Stimulated activated CD4-positive, alpha-beta T cell treated with anti-CD3 and anti-CD28 coated beads, Interleukin-12 subunit alpha, Interleukin-12 subunit beta, amount 100 ng/mL, for 48 hours (primary cell): ENCODE measurements around the gene NKG7.

ENCODE experiments used
- DNase-seq, 3 donors: peaks; one replicate each; pipeline ENCODE4 v3.0.0-alpha.2; 2020; ENCODE audit warnings: low read depth in 2 of 3, low spot score in 1 of 3

Gene NKG7

DNA sequence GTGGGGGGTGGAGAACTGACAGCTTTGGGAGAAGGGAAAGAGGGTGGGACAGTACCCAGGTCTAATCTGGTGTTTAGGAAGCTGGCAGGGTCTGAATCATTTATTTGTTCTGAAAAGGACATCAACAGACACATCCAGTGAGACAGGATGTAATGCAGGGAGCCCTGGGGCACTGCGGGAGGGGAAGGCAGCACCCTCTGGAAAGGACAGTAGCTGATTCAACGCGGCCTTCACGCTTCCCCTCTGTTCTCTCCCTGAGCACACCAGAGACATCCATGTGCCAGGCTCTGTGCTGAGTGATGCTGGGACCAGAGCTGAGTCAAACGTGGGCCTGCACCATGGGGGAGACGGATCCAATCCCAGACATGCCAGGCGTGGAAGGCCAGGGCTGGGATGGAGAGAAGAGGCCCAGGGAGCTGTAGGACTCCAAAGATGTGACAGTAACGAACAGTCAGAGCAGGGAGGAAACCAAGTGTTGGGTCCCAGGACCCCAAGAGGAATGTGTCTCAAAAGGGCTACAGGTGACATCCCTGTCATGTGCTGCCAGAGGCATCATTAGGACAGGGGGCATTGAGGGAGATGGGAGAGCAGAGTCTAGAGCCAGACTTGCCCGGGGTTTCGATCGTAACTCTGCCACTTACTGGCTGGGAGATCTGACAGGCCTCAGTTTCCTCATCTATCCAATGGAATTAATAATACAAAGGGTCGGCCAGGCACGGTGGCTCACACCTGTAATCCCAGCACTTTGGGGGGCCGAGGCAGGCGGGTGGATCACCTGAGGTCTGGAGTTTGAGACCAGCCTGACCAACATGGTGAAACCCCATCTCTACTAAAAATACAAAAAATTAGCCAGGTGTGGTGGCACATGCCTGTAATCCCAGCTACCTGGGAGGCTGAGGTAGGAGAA is 8.0 kb downstream of the NKG7 start:
- DNase-seq, result no peak

DNA sequence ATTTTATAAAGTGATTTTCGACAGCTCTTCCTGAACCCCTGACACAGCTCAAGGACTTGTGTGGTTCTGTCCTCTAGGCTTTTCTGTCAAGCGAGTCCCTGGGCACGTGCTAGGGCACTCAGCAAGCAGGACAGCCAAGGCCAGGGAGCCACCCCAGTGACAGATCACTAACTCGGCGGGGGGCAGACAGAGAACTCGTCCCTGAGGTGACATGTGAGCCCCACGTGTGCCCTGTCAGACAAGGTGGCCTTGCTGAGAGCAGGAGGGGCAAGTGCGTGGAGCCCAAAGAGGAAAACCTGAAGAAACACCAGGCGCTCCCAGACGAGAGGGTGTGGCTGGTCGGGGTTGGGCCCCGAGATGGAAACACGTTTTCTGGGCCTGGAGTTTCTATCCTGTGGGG is 11.2 kb downstream of the NKG7 start:
- no peak for DNase-seq

DNA sequence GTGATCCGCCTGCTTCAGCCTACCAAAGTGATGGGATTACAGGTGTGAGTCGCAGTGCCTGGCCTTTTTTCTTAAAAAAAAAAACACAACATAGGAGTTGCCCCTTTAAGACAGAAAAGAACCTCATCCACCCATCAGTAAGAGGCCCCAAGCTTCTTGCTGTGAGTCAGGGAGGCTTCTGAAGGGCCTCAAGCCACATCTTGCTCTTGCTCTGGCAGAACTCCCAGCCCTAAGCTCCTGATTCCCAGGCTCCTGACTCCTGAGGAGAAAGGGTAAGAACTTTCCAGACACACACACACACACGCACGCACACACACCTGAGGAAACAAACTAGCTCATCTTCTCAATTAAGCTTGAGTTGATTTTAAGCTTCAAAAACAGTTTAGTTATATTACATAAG is 13.2 kb downstream of the NKG7 start:
- DNase-seq, result no peak

DNA sequence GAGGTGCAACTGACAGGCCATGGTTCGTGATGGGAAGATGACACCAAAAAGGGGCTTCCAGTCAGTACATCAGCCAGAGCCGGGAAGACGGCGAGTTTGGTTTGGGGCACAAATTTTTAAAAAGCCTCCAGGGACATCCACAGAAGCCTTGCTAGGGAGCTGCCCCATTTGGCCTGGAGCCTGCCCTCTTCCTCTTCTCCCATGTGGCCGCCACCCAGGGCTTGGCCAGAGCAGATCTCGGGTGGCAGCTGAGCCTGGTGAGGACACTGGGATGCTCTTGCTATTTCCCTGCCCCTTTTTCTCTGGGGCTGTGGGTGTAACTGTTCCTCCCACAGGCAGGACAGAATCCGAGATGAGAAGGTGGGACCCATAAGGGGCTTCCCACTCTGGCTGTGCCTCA is 14.5 kb downstream of the NKG7 start:
- DNase-seq, result no peak

DNA sequence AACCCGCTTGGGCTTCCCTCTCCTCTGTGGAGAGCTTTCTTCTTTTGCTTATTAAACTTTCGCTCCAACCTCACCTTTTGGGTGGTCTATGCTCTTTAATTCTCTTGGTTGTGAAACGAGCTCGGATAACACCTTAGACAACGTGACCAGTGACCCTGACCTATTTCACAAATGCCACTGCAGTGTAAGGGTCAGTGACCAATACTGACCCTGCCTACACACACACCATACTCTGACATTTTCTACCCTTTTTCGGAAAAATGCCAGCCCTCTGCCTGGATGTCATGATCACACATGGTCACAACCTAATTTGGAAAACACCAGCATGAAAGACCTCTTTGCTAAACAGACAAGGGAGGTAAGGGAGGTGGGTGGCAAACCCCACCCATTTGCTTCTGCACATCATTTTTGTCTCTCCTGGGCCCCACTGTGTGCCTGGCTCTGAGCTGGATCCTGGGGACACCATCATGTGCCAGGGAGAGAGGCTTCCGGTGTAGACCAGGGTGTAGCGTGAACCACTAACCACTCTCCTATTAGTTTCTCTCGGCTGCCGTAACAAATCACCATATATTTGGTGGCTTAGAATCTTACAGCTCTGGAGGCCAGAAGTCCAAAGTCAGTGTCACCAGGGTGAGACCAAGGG is 16.2 kb downstream of the NKG7 start:
- no peak for DNase-seq

DNA sequence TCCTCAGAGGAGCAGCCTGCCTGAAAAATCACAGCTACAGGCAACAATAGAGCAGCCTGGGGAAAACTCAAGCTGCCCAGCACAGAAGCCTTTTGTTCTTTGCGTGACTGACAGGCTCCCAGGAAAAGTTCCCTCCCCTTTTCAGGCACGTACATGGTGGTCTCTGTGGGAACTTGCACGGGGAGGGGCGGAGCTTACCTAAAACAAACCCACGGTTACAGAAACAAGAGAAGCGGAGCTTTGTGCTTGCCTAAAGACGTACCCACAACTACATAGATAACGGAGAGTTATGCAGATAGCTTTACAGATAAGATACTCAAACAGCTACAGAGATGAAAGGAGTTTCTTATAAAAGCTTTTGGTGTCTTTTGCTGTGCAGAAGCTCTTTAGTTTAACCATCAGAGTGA is 17.7 kb downstream of the NKG7 start:
- DNase-seq, result no peak

DNA sequence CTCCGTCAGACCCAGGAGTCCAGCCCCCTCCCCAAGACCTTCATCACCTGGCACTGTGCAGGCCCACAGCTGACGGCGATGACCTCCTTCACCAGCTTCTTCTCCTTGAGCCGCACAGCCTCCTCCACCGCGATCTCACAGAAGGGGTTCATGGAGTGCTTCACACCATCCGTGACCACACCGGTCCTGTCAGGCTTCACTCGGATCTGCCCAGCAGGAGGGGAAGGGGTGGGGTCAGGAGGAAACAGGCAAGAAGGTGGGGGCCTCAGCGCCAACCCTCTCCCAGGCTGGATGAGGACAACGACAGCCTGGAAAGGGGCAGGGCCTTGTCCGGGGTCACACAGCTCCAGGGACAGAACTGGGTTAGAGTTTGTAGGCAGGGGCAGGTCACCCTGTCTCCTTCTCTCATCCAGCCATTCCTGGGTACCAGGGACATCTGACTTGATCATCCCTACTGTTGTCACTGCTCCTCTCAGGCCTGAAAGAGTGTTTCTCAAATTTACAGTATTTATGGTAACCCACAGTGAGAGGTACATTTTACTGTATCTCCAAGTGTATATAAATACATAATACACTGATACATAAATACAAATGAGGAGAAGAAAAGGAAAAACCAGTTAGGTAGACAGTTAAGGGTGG is 18.2 kb downstream of the NKG7 start:
- DNase-seq, result no peak

DNA sequence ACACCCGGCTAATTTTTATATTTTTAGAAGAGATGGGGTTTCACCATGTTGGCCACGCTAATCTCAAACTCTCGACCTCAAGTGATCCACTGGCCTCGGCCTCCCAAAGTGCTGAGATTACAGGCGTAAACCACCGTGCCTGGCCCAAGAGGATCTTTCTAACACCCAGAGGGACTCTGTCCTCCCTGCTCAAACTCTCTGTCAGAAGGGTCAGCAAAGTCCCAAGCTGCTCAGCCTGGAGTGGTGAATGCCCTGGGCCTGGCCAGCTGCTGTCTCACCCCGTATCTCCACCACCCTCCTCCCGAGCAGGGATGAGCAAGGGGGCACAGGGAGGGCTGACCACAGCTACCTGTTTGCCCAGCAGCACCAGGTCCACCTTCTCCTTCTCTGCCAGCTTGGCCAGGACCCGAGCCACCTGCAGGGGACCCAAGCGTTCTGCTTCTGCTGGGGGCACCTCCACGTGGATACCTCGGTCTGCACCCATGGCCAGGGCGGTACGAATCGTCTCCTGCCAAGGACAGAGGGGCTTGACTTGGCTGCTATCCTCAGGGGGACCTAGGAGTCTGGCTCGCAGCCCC is 19.6 kb downstream of the NKG7 start:
- no peak for DNase-seq

DNA sequence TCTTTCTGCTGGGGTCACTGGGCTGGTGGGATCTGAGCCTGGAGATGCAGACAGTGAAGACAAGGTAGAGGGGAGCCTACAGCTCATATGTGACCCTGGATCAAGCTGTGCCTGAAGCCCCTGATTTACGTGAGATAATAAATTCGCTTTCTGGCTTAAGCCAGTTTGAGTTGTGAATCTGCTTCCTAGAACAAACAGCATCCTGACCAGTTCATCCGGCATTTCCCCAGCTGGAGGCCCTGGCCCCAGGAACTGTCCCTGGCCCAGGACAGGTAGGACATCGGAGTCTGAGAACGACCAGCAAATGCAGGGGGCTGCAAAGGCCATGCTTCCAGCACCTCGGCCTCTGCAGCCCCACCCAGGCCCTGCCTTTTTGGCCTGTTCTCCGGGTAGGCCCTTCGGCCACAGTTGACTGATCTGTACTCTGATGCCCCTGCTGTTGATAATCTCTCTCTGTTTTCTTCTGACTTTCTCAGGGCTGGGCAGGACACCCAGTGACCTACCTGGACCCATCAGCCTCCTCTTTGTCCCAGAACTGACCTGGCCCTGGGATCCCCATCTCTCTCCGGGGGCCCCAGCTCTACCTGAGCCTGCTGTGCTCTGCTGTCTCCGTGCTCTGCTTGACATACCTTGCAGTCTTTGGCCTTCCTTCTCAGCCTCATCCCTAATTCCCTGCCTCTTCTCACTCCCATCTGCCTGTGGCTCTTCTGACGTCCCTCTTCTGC is 21.0 kb downstream of the NKG7 start:
- no peak for DNase-seq

DNA sequence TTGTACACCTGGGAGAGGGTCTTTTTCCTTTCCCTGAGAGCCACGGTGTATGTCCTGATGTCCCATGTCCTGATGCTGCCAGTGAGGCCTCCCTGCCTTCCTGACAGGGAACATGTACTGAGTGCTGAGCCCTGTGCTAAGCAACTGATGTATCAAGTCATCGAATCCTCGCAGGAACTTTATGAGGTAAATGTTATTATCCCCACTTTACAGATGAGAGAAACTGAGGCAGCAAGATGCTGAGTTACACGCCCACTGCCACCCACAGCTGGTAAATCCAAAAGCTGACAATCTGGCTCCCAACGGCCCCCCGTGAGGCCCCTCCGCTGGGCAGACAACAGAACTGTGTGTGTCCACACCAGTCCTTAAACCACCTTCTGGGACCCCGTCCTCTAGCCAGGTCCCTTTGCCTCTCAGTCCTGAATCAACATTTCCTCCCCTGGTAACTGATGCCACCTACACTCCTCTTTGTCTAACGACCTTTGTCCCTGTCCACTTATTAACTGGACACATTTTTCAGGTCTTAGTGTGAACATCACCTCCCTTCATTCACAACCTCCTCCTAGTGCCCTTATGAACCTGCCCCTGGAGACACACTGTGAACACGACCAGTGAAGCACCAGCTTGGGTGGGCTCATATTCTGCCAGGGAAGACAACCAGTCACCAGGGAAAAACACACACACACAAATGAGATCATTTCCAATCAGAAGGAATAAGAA is 25.1 kb downstream of the NKG7 start:
- DNase-seq, result no peak

DNA sequence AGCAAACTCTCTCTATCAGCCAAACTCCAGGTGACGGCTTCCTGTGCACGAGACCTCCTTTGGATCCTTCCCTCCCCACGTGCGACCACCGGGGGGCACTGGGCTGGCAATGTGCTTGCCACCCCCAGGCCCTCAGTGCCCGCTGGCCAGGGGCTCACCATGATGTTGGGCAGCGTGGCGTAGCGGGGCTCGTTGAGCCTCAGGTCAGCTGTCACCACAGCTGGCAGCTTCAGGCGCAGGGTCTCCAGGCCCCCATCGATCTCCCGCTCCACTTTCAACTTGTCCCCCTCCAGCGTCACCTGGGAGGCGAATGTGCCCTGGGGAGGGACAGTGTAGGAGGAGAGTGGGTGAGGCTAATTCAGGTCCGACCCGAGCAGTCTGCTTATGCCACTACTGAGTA is 25.7 kb downstream of the NKG7 start:
- DNase-seq, result no peak

DNA sequence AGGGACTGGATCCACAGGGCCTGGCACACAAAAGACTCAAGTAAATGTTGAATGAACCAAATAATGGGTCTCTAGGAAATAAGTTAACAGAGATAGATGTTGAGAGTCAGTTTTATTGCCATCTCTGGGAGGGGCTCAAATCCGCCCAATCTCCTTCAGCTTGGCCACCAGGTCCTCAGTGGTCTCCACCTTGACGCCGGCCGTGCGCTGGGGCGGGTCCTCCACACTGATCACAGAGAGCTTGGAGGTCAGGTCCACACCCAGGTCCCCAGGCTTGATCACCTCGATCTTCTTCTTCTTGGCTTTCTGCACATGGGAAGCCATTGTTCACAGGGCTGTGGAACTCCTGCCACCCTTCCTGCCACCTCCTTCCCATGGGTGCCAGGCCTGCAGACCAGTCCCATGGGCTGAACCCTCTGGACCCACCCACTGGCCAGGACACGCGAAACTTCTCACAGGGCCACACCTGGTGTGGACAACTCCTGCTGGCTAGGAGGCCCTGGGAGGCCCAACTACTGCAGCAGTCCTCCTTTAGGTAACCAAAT is 27.3 kb downstream of the NKG7 start:
- no peak for DNase-seq

DNA sequence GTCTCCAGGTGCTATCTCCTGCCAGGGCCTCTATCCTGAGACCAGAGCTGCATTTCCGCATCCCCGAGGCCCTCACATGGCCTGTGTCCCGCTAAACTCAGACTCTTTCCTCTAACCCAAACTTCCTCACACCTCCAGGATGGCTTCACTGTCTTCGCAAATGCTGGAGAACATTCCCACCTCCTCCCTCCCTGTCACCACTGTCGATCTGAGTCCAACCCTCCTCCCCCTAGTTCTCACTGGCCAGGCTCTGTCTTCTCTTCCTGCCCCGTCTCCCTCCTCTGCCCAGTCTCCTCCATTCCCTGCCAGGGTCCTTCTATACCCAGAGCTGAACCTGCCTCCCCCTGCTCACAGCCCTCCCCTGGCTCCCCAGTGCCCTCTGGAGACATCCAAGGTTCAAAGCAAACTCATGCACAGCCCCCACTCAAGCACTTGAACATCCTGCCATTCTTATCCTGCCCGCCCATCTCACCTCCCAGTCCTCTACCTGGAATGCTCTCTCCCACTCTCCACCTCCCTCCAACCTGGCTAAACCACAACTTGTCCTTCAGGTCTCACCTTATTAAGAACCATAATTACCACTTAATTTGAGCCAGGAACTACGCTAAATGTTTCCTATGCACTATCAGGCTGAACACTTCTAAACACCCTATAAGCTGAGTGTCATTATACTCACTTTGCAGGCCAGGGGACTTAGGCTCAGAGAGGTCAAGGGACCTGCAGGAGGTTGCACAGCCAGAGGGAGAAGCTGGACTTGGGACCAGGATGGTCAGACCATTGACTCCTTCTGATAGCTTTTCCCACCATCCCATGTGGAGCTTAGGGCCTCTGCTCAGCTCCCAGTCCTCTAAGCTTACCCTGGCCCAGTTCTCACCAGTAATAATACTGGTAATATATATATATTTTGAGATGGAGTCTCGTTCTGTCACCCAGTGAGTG is 29.6 kb downstream of the NKG7 start:
- DNase-seq, result no peak

DNA sequence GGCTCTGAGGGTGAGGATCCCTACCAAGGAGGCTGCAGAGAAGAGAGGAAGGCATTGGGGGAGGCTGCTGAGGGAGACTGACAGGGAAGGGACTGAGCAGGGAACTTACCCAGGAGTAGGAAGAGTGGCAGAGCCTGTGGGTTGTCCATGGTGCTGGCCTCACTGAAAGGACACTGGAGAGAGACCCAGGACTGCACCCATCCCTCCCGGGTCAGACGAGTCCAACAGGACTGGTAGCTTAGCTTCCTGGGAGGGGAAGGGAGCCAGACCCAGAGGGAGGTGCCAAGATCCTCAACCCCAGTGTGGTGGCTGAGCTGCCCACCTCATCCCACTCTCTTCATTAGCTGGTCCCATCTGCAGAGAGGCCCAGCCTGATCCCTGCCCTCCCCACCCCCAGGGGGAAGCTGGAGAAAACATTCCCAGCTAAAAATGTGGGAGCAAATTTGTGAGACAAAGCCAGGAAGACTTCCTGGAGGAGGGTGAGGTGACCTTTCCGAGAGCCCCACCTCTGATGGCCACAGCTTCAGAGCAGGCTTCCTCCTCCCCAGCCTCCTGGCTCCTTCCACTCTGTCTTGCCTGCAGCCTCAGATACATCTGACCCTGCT is 30.4 kb downstream of the NKG7 start, which contains the start of gene VSIG10L:
Gene VSIG10L (minus strand): TSS at position 164 of the 605 bp plus-strand sequence. CDS start 15 bp downstream, at position 149.
- DNase-seq, result no peak

DNA sequence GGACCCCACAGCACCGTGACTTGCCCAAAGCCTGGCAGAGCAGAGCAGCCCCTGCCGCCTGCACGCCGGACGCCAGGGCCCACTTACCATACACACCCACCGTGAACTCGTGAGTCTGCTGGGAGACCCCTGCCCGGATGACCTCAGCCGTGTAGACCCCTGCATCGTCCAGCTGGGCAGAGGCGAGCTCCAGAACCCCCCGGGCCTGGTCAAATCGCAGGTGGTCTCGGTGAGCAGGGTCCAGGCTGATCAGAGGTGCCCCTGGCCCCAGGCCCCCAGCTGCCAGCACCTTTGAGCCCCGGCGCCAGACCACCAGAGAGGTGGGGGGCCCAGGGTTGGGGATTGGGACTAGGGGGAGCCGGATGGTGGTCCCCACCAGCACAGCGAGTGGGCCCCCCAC is 31.4 kb downstream of the NKG7 start:
- DNase-seq, result no peak

DNA sequence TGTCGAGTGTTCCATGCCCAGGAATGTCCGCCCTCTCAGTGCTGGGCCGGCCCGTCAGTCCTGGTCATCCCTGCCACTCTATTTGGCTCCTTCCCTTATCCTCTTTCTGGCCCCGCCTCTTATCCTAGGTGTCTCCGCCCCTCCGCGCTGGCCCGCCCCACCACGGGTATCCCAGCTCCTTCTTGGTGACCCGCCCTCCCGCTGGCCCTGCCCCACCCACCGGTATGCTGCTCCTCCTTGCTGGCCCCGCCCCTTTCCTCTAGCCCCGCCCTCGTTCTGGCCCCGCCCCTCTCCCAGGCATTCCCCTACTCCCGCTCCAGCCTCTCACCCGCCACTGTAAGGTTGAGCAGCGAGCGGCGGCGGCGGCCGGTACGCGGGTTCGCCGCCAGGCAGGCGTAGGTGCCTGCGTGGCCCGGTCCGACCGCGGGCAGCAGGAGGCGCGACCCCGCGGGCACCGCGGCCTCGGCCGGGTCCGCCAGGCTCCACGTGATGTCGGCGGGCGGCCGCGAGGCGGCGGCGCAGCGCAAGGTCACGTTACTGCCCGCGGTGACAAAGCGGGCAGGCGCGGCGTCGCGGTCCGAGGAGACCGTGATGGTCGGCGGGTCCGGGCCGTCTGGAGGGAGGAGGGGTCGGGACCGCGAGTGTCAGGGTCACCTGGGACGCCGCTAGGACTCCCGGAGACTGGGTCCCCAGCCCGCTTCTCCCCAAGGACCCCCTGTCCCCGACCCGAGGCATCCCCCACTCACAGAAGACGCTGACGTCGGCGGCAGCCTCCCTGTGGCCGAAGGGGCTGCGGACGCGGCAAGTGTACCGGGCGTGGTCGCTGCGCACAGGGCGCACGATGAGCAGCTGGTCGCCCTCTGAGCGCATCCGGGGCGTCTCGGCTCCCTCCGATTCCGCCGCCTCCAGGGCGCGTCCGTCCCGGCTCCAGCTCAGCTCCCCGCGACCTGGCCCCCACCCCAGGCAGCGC is 32.5 kb downstream of the NKG7 start:
- peak; percentile 96 to 98 (median 98) for DNase-seq

DNA sequence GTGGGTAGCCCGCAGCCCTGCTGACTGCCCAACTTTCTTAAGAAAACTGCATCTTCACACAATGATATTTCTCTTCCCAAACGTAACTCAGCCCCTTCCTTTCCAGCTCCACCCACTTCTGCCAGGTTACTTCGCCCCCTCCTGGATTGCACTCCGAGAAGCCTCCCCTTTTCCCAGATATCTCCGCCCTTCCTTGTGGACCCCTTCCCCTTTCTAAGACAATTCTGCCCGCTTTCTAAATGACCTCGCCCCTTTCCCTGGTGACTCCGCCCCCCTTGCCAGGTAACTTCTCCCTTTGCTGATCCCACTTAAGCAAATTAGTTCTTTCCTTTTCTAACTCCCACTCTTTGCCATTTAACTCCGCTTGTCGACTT is 33.2 kb downstream of the NKG7 start:
- DNase-seq, result no peak
